Neural cell (in vitro differentiated cells): Measurements from ENCODE around the gene PBX1.

Source experiments
- EP300 ChIP-seq: fragments of 450-650 bp; conservative IDR thresholded peaks from 2 replicates; pipeline ENCODE4 v1.6.1; 2014; ENCODE audit warnings: antibody characterized with exemption, mild to moderate bottlenecking, moderate library complexity; ENCODE audit not compliant: poor library complexity, severe bottlenecking
- EZH2 ChIP-seq: fragments of 200-600, 300-800 bp; shearing (Covaris generic), sonication (generic); IDR thresholded peaks from 2 replicates; pipeline ENCODE4 v1.6.1; 2014; ENCODE audit warnings: antibody characterized with exemption, low read length, borderline replicate concordance, mild to moderate bottlenecking; ENCODE audit not compliant: insufficient read depth, poor library complexity, severe bottlenecking
- POLR2AphosphoS5 ChIP-seq: IDR thresholded peaks from 2 replicates; pipeline ENCODE4 v1.6.1; 2012
- TAF1 ChIP-seq: IDR thresholded peaks from 2 replicates; pipeline ENCODE4 v1.6.1; 2012; ENCODE audit warnings: low read depth
- TF ChIP-seq, protein P1 (sequence below): IDR thresholded peaks from 2 replicates; pipeline ENCODE4 v1.6.1; 2012; ENCODE audit warnings: borderline replicate concordance
- TF ChIP-seq, protein P2 (sequence below): fragments of 450-650 bp; IDR thresholded peaks from 2 replicates; pipeline ENCODE4 v1.5.1; 2014; ENCODE audit warnings: antibody characterized with exemption, mild to moderate bottlenecking, moderate library complexity; ENCODE audit not compliant: poor library complexity, severe bottlenecking

DNA sequence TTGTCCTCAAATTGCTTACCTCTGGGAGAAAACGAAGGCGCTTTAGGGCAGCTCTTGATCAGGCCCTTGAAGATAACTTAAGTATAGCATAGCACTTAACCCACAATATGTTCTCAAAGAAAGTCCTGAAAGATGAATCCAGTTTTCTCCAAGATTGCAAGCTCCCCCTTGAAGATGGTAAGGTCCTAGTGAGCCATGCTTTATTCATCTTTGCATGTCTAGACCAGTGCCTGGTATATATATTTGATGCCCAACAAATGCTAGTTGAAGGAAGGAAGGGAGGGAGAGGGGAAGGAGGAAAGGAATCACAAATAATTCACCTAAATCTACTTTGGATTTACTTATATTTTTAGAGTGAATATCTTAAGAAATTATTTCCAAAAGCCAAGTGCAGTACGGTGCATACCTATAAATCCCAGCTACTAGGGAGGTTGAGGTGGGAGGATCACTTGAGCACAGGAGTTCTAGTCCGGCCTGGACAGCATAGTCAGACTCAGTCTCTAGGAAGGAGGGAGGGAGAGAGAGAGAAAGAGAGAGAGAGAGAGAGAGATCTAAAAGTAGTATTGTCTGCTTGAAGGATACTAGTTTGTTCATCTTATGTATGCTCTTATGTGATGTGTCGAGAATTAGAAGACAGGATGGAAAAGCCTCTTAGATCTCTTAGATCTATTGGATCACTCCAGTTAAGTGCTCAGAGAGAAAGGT lies 25.0 kb downstream of the PBX1 start:
- TF ChIP-seq, protein P1, sequence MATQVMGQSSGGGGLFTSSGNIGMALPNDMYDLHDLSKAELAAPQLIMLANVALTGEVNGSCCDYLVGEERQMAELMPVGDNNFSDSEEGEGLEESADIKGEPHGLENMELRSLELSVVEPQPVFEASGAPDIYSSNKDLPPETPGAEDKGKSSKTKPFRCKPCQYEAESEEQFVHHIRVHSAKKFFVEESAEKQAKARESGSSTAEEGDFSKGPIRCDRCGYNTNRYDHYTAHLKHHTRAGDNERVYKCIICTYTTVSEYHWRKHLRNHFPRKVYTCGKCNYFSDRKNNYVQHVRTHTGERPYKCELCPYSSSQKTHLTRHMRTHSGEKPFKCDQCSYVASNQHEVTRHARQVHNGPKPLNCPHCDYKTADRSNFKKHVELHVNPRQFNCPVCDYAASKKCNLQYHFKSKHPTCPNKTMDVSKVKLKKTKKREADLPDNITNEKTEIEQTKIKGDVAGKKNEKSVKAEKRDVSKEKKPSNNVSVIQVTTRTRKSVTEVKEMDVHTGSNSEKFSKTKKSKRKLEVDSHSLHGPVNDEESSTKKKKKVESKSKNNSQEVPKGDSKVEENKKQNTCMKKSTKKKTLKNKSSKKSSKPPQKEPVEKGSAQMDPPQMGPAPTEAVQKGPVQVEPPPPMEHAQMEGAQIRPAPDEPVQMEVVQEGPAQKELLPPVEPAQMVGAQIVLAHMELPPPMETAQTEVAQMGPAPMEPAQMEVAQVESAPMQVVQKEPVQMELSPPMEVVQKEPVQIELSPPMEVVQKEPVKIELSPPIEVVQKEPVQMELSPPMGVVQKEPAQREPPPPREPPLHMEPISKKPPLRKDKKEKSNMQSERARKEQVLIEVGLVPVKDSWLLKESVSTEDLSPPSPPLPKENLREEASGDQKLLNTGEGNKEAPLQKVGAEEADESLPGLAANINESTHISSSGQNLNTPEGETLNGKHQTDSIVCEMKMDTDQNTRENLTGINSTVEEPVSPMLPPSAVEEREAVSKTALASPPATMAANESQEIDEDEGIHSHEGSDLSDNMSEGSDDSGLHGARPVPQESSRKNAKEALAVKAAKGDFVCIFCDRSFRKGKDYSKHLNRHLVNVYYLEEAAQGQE: no peak
- TF ChIP-seq POLR2AphosphoS5 (no peak), TAF1 (no peak), EP300 (no peak), EZH2 (no peak)
- TF ChIP-seq, protein P2, sequence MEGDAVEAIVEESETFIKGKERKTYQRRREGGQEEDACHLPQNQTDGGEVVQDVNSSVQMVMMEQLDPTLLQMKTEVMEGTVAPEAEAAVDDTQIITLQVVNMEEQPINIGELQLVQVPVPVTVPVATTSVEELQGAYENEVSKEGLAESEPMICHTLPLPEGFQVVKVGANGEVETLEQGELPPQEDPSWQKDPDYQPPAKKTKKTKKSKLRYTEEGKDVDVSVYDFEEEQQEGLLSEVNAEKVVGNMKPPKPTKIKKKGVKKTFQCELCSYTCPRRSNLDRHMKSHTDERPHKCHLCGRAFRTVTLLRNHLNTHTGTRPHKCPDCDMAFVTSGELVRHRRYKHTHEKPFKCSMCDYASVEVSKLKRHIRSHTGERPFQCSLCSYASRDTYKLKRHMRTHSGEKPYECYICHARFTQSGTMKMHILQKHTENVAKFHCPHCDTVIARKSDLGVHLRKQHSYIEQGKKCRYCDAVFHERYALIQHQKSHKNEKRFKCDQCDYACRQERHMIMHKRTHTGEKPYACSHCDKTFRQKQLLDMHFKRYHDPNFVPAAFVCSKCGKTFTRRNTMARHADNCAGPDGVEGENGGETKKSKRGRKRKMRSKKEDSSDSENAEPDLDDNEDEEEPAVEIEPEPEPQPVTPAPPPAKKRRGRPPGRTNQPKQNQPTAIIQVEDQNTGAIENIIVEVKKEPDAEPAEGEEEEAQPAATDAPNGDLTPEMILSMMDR: no peak
